Measurements from ENCODE around the gene DBNDD2.

DNA sequence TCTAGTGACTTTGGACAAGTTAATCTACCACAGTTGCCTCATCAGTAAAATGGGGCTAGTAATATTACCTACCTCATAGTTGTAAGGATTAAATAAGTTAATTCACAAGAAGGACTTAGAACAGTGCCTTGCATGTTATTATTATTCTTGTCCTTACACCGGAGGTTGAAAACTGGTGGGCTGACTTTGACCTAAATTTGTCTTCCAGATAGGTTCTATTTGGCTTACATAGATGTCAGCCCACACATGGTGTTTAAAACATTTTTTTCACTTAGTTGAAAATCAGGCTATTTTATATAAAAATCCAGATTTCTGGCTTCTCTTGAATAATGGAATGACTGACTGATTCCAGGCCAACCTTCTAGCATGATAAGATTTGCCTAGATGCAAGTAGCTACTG, 41.9 kb upstream of the DBNDD2 start:
- TF ChIP-seq POLR2A (IDR thresholded peaks at IDR 0.05) (no peak), CTCF (IDR thresholded peaks at IDR 0.05) (no peak)

Data from thyroid gland (tissue), 4 donors.